ENCODE measurements around the gene PGLYRP3. TPM values are rescaled to one million over a fixed set of nuclear protein-coding genes. Genes with fewer than 3 reads are reported as not detected.

The PGLYRP3 gene
- total and polyA plus RNA-seq, 2 experiments from 2014 or later: not detected

GRCh38 chr1:153337980-153338853, 25.5 kb upstream of the PGLYRP3 start:
- H3K27me3 Mint-ChIP-seq (ENCODE audit: insufficient read depth, low read depth, poor library complexity): peaks cover 7% of the 10 kb centered on the region
- Histone ChIP-seq H3F3A (replicated peaks; ENCODE audit: low read depth) (no peaks in the 10 kb centered on the region), H3K79me2 (replicated peaks; ENCODE audit: insufficient read depth) (no peaks in the 10 kb centered on the region), H2AFZ (no peak overlapping the region), H3K36me3 (ENCODE audit: insufficient read depth) (no peaks in the 10 kb centered on the region), H3K4me2 (no peak overlapping the region), H3K27ac (ENCODE audit: low read depth) (no peak overlapping the region), H3K4me1 (ENCODE audit: insufficient read depth) (no peaks in the 10 kb centered on the region), H3K9me2 (ENCODE audit: insufficient read depth) (peaks cover 22% of the 10 kb centered on the region), H4K20me1 (replicated peaks; ENCODE audit: insufficient read depth) (no peaks in the 10 kb centered on the region), H3K4me3 (no peak overlapping the region), H3K27me3 (ENCODE audit: insufficient read depth) (no peaks in the 10 kb centered on the region)
- no peak overlapping the region for H3K4me3 Mint-ChIP-seq
- H3K36me3 Mint-ChIP-seq (ENCODE audit: low read depth): no peaks in the 10 kb centered on the region
- H3K9me3 Mint-ChIP-seq: no peaks in the 10 kb centered on the region
- TF ChIP-seq EZH2 (IDR thresholded peaks at IDR 0.05; ENCODE audit: low read depth, unreplicated experiment) (no peak), EZH2phosphoT487 (IDR thresholded peaks at IDR 0.05; ENCODE audit: unreplicated experiment) (no peak), CTCF (conservative IDR thresholded peaks at IDR 0.05; ENCODE audit: low read depth in 2 of 2) (no peak)
- H3K27ac Mint-ChIP-seq: no peak overlapping the region
- no peak for ATAC-seq
- H3K4me1 Mint-ChIP-seq: no peaks in the 10 kb centered on the region; the same call in 2 of the 3 replicates
- no peak for DNase-seq (ENCODE audit: low spot score)

- Histone ChIP-seq H3K27me3 (ENCODE audit: insufficient read depth) (no peaks in the 10 kb centered on the region), H4K20me1 (replicated peaks; ENCODE audit: insufficient read depth) (no peaks in the 10 kb centered on the region), H3K36me3 (ENCODE audit: insufficient read depth) (no peaks in the 10 kb centered on the region), H3F3A (replicated peaks; ENCODE audit: low read depth) (no peaks in the 10 kb centered on the region), H3K27ac (ENCODE audit: low read depth) (no peak overlapping the region), H3K4me1 (ENCODE audit: insufficient read depth) (no peaks in the 10 kb centered on the region), H3K79me2 (replicated peaks; ENCODE audit: insufficient read depth) (no peaks in the 10 kb centered on the region), H3K9me2 (ENCODE audit: insufficient read depth) (peaks cover 15% of the 10 kb centered on the region), H3K4me3 (no peak overlapping the region), H3K4me2 (no peak overlapping the region), H2AFZ (no peak overlapping the region)
- H3K36me3 Mint-ChIP-seq (ENCODE audit: low read depth): no peaks in the 10 kb centered on the region
- DNase-seq (ENCODE audit: low spot score): no peak
- peaks cover 4% of the 10 kb centered on the region for H3K27me3 Mint-ChIP-seq (ENCODE audit: insufficient read depth, low read depth, poor library complexity)
- H3K4me1 Mint-ChIP-seq: no peaks in the 10 kb centered on the region
- no peak overlapping the region for H3K27ac Mint-ChIP-seq
- peaks cover 4% of the 10 kb centered on the region; the same call in 2 of the 3 replicates for H3K9me3 Mint-ChIP-seq
- H3K4me3 Mint-ChIP-seq: no peak overlapping the region
- no peak for ATAC-seq
- no peak for TF ChIP-seq EZH2phosphoT487 (IDR thresholded peaks at IDR 0.05; ENCODE audit: unreplicated experiment)
- TF ChIP-seq EZH2 (IDR thresholded peaks at IDR 0.05; ENCODE audit: low read depth, unreplicated experiment): no peak
- no peak for TF ChIP-seq JUNB (IDR thresholded peaks at IDR 0.05; ENCODE audit: unreplicated experiment)
- no peak for TF ChIP-seq REST (IDR thresholded peaks at IDR 0.05; ENCODE audit: unreplicated experiment)
- TF ChIP-seq ZNF331 (CRISPR knock-in tag; IDR thresholded peaks at IDR 0.05; ENCODE audit: low read depth): no peak
- no peak for TF ChIP-seq STAT1 (IDR thresholded peaks at IDR 0.05; ENCODE audit: unreplicated experiment)
- TF ChIP-seq ZNF114 (CRISPR knock-in tag; IDR thresholded peaks at IDR 0.05): no peak
- TF ChIP-seq NANOG (IDR thresholded peaks at IDR 0.05; ENCODE audit: borderline replicate concordance): no peak
- no peak for TF ChIP-seq CTCF (conservative IDR thresholded peaks at IDR 0.05; ENCODE audit: low read depth in 2 of 2)
- TF ChIP-seq ETS1 (IDR thresholded peaks at IDR 0.05): no peak
Measured at GRCh38 chr1:153336650-153337049, 23.9 kb upstream of the PGLYRP3 start.
